Retinal pigment epithelial cell (primary cell): ENCODE results near the gene TMEFF1.
A peak's percentile ranks its signal among the peaks of the same experiment; 100 is the strongest.
"Not testable (repeated sequence)": the region's sequence is repeated elsewhere in the genome, so short reads cannot be mapped to it uniquely, and the experiment has no call there.

Experiments
- DNase-seq: peaks from one replicate; pipeline ENCODE4 v3.0.0-alpha.2; 2010; ENCODE audit warnings: low read depth
- H3K4me3 ChIP-seq: 2 replicates; pipeline ENCODE4 v1.5.1; 2011; ENCODE audit warnings: mild to moderate bottlenecking, low read length, control low read depth, moderate library complexity
- TF ChIP-seq, protein P1 (sequence below): conservative IDR thresholded peaks from 2 replicates; pipeline ENCODE4 v1.5.1; 2011; ENCODE audit warnings: low read depth, low read length, control low read depth, inconsistent platforms

Gene TMEFF1

GRCh38 chr9:100489836-100490235, 16.9 kb downstream of the TMEFF1 start:
- DNase-seq: no peak
- H3K4me3 ChIP-seq: no peak overlapping the region
- TF ChIP-seq, protein P1, sequence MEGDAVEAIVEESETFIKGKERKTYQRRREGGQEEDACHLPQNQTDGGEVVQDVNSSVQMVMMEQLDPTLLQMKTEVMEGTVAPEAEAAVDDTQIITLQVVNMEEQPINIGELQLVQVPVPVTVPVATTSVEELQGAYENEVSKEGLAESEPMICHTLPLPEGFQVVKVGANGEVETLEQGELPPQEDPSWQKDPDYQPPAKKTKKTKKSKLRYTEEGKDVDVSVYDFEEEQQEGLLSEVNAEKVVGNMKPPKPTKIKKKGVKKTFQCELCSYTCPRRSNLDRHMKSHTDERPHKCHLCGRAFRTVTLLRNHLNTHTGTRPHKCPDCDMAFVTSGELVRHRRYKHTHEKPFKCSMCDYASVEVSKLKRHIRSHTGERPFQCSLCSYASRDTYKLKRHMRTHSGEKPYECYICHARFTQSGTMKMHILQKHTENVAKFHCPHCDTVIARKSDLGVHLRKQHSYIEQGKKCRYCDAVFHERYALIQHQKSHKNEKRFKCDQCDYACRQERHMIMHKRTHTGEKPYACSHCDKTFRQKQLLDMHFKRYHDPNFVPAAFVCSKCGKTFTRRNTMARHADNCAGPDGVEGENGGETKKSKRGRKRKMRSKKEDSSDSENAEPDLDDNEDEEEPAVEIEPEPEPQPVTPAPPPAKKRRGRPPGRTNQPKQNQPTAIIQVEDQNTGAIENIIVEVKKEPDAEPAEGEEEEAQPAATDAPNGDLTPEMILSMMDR: no peak

GRCh38 chr9:100492952-100493351, 20.0 kb downstream of the TMEFF1 start:
- no peak overlapping the region for H3K4me3 ChIP-seq
- DNase-seq: no peak
- TF ChIP-seq, protein P1: peak; percentile 20

DNA sequence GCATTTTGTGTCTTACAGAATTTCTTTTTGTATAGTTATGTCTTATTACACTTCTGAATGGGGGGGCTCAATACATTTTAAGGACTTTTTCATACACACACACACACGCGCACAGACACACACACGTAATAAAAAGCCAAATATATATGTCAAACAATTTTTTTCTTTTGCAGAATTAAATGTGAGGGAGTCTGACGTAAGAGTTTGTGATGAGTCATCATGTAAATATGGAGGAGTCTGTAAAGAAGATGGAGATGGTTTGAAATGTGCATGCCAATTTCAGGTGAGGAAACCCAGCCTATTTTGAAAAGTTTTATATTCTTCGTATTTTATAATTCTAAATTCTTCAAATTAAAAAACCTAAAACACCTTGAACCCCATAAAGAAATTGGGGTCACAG, 25.6 kb downstream of the TMEFF1 start:
- H3K4me3 ChIP-seq: no peak overlapping the region
- no peak for DNase-seq
- TF ChIP-seq, protein P1: no peak

DNA sequence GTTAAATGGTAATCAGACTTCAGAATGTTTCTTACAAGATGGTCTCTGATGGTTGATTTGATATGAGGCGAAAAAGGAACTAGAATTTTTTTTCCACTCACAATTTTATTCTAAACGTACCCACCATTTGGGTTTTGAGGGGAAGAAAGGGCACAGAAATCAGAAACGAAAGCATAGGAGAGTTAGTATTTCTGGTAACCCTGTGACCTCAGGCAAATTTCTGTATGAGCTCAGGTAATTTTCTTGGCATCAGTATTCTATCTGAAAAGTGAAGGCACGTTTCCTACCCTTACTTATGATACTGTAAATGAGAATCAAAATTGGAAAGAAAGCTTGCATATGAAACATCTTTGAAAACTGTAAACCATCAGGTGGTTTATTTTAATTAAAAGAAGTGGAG, 26.5 kb downstream of the TMEFF1 start:
- H3K4me3 ChIP-seq: no peak overlapping the region
- DNase-seq: no peak
- TF ChIP-seq, protein P1: no peak

DNA sequence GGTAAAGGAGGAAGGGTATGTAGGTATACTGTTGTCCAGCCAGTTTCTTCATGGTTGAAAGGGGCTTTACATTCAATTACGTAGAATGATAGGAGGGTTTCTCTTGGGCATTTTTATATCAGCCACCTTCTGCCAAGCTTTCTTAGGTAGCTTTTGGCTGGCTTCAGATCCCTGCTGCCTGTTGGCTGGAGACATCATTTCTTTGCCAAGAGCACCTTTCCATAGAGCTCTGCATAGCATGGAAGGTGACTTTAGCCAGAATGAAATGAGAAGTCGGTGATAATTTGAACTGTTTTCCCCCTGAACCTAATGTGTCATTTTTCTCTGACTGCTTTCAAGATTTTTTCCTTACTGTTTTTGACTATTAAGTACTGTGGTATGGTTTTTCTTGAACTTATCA, 26.9 kb downstream of the TMEFF1 start:
- TF ChIP-seq, protein P1: no peak
- H3K4me3 ChIP-seq: no peak overlapping the region
- DNase-seq: no peak

GRCh38 chr9:100505564-100506159, 32.7 kb downstream of the TMEFF1 start:
- TF ChIP-seq, protein P1: peak; percentile 77
- no peak overlapping the region for H3K4me3 ChIP-seq
- no peak for DNase-seq

DNA sequence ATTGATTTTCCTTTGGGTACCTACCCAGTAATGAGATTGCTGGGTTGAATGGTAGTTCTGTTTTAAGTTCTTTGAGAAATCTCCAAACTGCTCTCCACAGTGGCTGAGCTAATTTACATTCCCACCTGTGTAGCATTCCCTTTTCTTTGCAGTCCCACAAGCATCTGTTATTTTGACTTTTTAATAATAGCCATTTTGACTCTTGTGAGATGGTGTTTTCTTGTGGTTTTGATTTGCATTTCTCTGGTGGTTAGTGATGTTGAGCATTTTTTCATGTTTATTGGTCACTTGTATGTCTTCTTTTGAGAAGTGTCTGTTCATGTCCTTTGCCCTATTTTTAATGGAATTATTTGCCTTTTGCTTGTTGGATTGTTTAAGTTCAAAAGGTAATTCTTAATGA, 34.4 kb downstream of the TMEFF1 start:
- not testable (repeated sequence) for DNase-seq, H3K4me3 ChIP-seq

DNA sequence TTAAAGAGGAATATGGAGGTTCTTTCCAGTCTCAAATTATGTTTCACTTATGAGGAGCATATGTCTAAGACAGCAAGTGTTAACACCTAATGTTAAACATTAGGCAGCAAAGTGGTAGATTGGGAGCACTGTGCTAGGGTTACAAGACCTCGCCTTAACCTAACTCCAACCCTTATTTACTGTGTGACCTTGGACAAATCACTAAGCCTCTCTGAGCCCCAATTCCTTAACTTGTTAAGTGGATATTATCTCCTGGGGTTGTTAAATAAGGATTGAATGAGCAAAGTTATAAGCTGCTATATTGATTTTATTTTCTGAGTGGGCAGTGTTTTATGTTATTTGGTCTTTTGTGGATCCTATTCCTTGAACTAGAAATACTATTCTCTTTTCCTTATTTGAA, 38.3 kb downstream of the TMEFF1 start:
- TF ChIP-seq, protein P1: no peak
- H3K4me3 ChIP-seq: no peak overlapping the region
- DNase-seq: no peak
